GM23248 (cell line): ENCODE data around the gene AMD1. TPM values are rescaled to one million over a fixed set of nuclear protein-coding genes. Genes with fewer than 3 reads are reported as not detected.

Experiments
- DNase-seq: peaks from one replicate; pipeline ENCODE4 v3.0.0-alpha.2; 2015
- H2AFZ ChIP-seq: fragments of 200-600 bp; sonication (generic); 2 replicates; pipeline ENCODE4 v1.6.1; 2016; ENCODE audit warnings: antibody characterized with exemption
- H3F3A ChIP-seq: fragments of 200-600 bp; sonication (generic); 2 replicates; pipeline ENCODE4 v1.6.1; 2016; ENCODE audit warnings: mild to moderate bottlenecking, antibody characterized with exemption, mixed run types; ENCODE audit not compliant: insufficient read depth
- H3K27ac ChIP-seq: fragments of 200-600 bp; sonication (generic); 2 replicates; pipeline ENCODE4 v1.5.1; 2016; ENCODE audit warnings: mild to moderate bottlenecking
- H3K27me3 ChIP-seq: fragments of 200-600 bp; sonication (generic); replicated peaks from 2 replicates; pipeline ENCODE4 v1.6.1; 2016; ENCODE audit warnings: mild to moderate bottlenecking; ENCODE audit not compliant: insufficient read depth
- H3K36me3 ChIP-seq: fragments of 200-600 bp; sonication (generic); 2 replicates; pipeline ENCODE4 v1.6.1; 2016; ENCODE audit warnings: low read depth, mild to moderate bottlenecking
- H3K4me1 ChIP-seq: fragments of 200-600 bp; sonication (generic); 2 replicates; pipeline ENCODE4 v1.6.1; 2016; ENCODE audit warnings: mild to moderate bottlenecking; ENCODE audit not compliant: insufficient read depth
- H3K4me2 ChIP-seq: fragments of 200-600 bp; sonication (generic); one replicate; pipeline ENCODE4 v1.6.1; 2016; ENCODE audit warnings: mild to moderate bottlenecking; ENCODE audit not compliant: unreplicated experiment
- H3K4me3 ChIP-seq: fragments of 200-600 bp; sonication (generic); 2 replicates; pipeline ENCODE4 v1.5.1; 2016; ENCODE audit warnings: mild to moderate bottlenecking
- H3K79me2 ChIP-seq: fragments of 200-600 bp; sonication (generic); 2 replicates; pipeline ENCODE4 v1.6.1; 2016; ENCODE audit warnings: mild to moderate bottlenecking; ENCODE audit not compliant: insufficient read depth
- H3K9ac ChIP-seq: fragments of 200-600 bp; sonication (generic); 2 replicates; pipeline ENCODE4 v1.6.1; 2016; ENCODE audit warnings: mild to moderate bottlenecking
- H3K9me2 ChIP-seq: fragments of 200-600 bp; sonication (generic); 2 replicates; pipeline ENCODE4 v1.6.1; 2016; ENCODE audit warnings: mixed run types, mild to moderate bottlenecking, moderate library complexity; ENCODE audit not compliant: insufficient read depth
- H3K9me3 ChIP-seq: fragments of 200-600 bp; sonication (generic); one replicate; pipeline ENCODE4 v1.6.1; 2017; ENCODE audit warnings: low read depth
- H4K20me1 ChIP-seq: fragments of 200-600 bp; sonication (generic); 2 replicates; pipeline ENCODE4 v1.6.0; 2016; ENCODE audit not compliant: insufficient read depth
- EZH2 ChIP-seq: fragments of 200-600 bp; sonication (generic); IDR thresholded peaks from 2 replicates; pipeline ENCODE4 v1.6.1; 2018; ENCODE audit warnings: antibody characterized with exemption, mild to moderate bottlenecking; ENCODE audit not compliant: insufficient read depth, poor library complexity, severe bottlenecking
- EZH2phosphoT487 ChIP-seq: fragments of 200-600 bp; sonication (generic); IDR thresholded peaks from 2 replicates; pipeline ENCODE4 v1.6.1; 2018; ENCODE audit warnings: antibody characterized with exemption, moderate library complexity, mild to moderate bottlenecking, low read depth; ENCODE audit not compliant: insufficient read depth
- WGBS, 2 experiments: methylation state at CpG; one replicate each; pipeline ENCODE4 v1.1.6; 2015 to 2017; ENCODE audit warnings: low lambda C conversion rate in 2 of 2, low coverage in 1 of 2; ENCODE audit errors: missing lambda C conversion rate in 2 of 2; 5-methylcytosine and 5-hydroxymethylcytosine counted together
- in situ Hi-C: fragments of 300-500 bp; cut with MboI; formaldehyde crosslinking; loops from 2 replicates; pipeline ENCODE4 v1.15.0; 2020
- polyA plus RNA-seq: library from polyadenylated mRNA; unstranded; fragments of >200 nt; fragmentation: Nextera tagmentation; extraction: Ambion mirVana; gene quantifications from 2 replicates; pipeline ENCODE4 v1.2.1, GENCODE V29; 2016
- small RNA-seq: library from RNA; depleted of rRNA; stranded (forward); fragments of <200 nt; gene quantifications from one replicate; pipeline ENCODE3, GENCODE V24; 2014; ENCODE audit warnings: low read depth, low replicate concordance
- total RNA-seq: library from RNA; depleted of rRNA; stranded (reverse); fragments of >200 nt; shearing (Covaris generic); gene quantifications from 2 replicates; pipeline ENCODE4 v1.2.3, GENCODE V29; 2014; rRNA removed

Gene AMD1
- total and polyA plus RNA-seq, 2 experiments from 2014 or later: 39.9 to 63.8 TPM

- DNase-seq: no peak
- 88 to 90% methylated on average over 6 of the region's 6 CpGs for WGBS, 2 experiments
- no peak overlapping the region for H3K4me2 ChIP-seq
- no peaks in the 10 kb centered on the region for H3F3A ChIP-seq
- no peak overlapping the region for H3K9ac ChIP-seq
- H3K4me1 ChIP-seq: no peaks in the 10 kb centered on the region
- H3K27ac ChIP-seq: no peak overlapping the region
- no peaks in the 10 kb centered on the region for H3K36me3 ChIP-seq
- H3K9me2 ChIP-seq: no peaks in the 10 kb centered on the region
- no peaks in the 10 kb centered on the region for H3K79me2 ChIP-seq
- no peaks in the 10 kb centered on the region for H3K27me3 ChIP-seq
- no peak overlapping the region for H2AFZ ChIP-seq
- TF ChIP-seq EZH2: no peak
- no peak for TF ChIP-seq EZH2phosphoT487
- no peak overlapping the region for H3K4me3 ChIP-seq
- in situ Hi-C loops: no loop called here
- no peaks in the 10 kb centered on the region for H3K9me3 ChIP-seq
- no peaks in the 10 kb centered on the region for H4K20me1 ChIP-seq
These were observed 60.6 kb downstream of the AMD1 start for GRCh38 chr6:110935171-110935570.

GRCh38 chr6:110938171-110938570, 63.6 kb downstream of the AMD1 start:
- no peaks in the 10 kb centered on the region for H3F3A ChIP-seq
- in situ Hi-C loops: no loop called here
- H3K27ac ChIP-seq: no peak overlapping the region
- H2AFZ ChIP-seq: no peak overlapping the region
- 93 to 99% methylated on average over 6 of the region's 6 CpGs for WGBS, 2 experiments
- no peak overlapping the region for H3K4me3 ChIP-seq
- no peak overlapping the region for H3K9ac ChIP-seq
- no peak overlapping the region for H3K4me2 ChIP-seq
- no peaks in the 10 kb centered on the region for H3K9me3 ChIP-seq
- TF ChIP-seq EZH2: no peak
- no peak for TF ChIP-seq EZH2phosphoT487
- DNase-seq: peak; percentile 45
- no peaks in the 10 kb centered on the region for H4K20me1 ChIP-seq
- H3K79me2 ChIP-seq: no peaks in the 10 kb centered on the region
- H3K9me2 ChIP-seq: no peaks in the 10 kb centered on the region
- H3K27me3 ChIP-seq: no peaks in the 10 kb centered on the region
- H3K36me3 ChIP-seq: no peaks in the 10 kb centered on the region
- no peaks in the 10 kb centered on the region for H3K4me1 ChIP-seq

GRCh38 chr6:110939429-110940200, 65.0 kb downstream of the AMD1 start:
- Histone ChIP-seq H3K9ac (no peak overlapping the region), H3K36me3 (no peaks in the 10 kb centered on the region), H3K9me3 (no peaks in the 10 kb centered on the region), H3K27ac (no peak overlapping the region), H3F3A (peaks cover 4% of the 10 kb centered on the region; the same call in 1 of the 2 replicates), H2AFZ (no peak overlapping the region), H3K27me3 (no peaks in the 10 kb centered on the region), H4K20me1 (no peaks in the 10 kb centered on the region), H3K79me2 (no peaks in the 10 kb centered on the region), H3K4me1 (no peaks in the 10 kb centered on the region), H3K4me2 (no peak overlapping the region), H3K4me3 (no peak overlapping the region), H3K9me2 (no peaks in the 10 kb centered on the region)
- 85 to 86% methylated on average over 8 of the region's 8 CpGs for WGBS, 2 experiments
- DNase-seq: no peak
- TF ChIP-seq EZH2phosphoT487: no peak
- no peak for TF ChIP-seq EZH2
- in situ Hi-C loops: no loop called here

GRCh38 chr6:110944681-110945151, 70.1 kb downstream of the AMD1 start:
- in situ Hi-C loops: no loop called here
- Histone ChIP-seq H3K9me2 (no peaks in the 10 kb centered on the region), H4K20me1 (no peaks in the 10 kb centered on the region), H3K9me3 (no peaks in the 10 kb centered on the region), H3K27ac (peak overlapping the region; percentile 87), H2AFZ (no peak overlapping the region), H3K4me1 (peaks cover 6% of the 10 kb centered on the region), H3F3A (peaks cover 10% of the 10 kb centered on the region), H3K79me2 (no peaks in the 10 kb centered on the region), H3K9ac (peak overlapping the region; percentile 56), H3K4me2 (peak overlapping the region; percentile 62), H3K4me3 (peak overlapping the region; percentile 31; the same call in 1 of the 2 replicates), H3K27me3 (no peaks in the 10 kb centered on the region), H3K36me3 (no peaks in the 10 kb centered on the region)
- TF ChIP-seq EZH2phosphoT487 (no peak), EZH2 (no peak)
- WGBS, 2 experiments: 6 to 17% methylated on average over 1 of the region's 1 CpG
- DNase-seq: peak; percentile 97

Small RNAs within 50 kb of the gene (small RNA-seq; reads per million reads assigned to genes)
- gene RNU6-1115P (not detected), gene SNORA40C (not detected)

Other genes starting within 250 kb of the AMD1 start
- gene CDK19, start 59.3 kb upstream of the AMD1 start, total RNA-seq: 10.7 and 11.2 TPM in 2 replicates
- 3.3 and 3.4 TPM in 2 replicates for gene CDK19, start 59.3 kb upstream of the AMD1 start, polyA plus RNA-seq
- gene GTF3C6, start 83.9 kb downstream of the AMD1 start, total RNA-seq: 41.5 and 46.6 TPM in 2 replicates
- 121 and 131 TPM in 2 replicates for gene GTF3C6, start 83.9 kb downstream of the AMD1 start, polyA plus RNA-seq
- gene RPF2, start 107.3 kb downstream of the AMD1 start, total RNA-seq: 34.5 and 46.0 TPM in 2 replicates
- gene RPF2, start 107.3 kb downstream of the AMD1 start, polyA plus RNA-seq: 43.2 and 46.4 TPM in 2 replicates
- not detected in 2 replicates for gene SLC16A10, start 212.7 kb downstream of the AMD1 start, total RNA-seq
- gene SLC16A10, start 212.7 kb downstream of the AMD1 start, polyA plus RNA-seq: not detected in 2 replicates